GM23248 (cell line): ENCODE data around the gene SLC2A13. TPM values are rescaled to one million over a fixed set of nuclear protein-coding genes. Genes with fewer than 3 reads are reported as not detected.

ENCODE experiments used
- DNase-seq: peaks from one replicate; pipeline ENCODE4 v3.0.0-alpha.2; 2015
- H2AFZ ChIP-seq: fragments of 200-600 bp; sonication (generic); 2 replicates; pipeline ENCODE4 v1.6.1; 2016; ENCODE audit warnings: antibody characterized with exemption
- H3F3A ChIP-seq: fragments of 200-600 bp; sonication (generic); 2 replicates; pipeline ENCODE4 v1.6.1; 2016; ENCODE audit warnings: mild to moderate bottlenecking, antibody characterized with exemption, mixed run types; ENCODE audit not compliant: insufficient read depth
- H3K27ac ChIP-seq: fragments of 200-600 bp; sonication (generic); 2 replicates; pipeline ENCODE4 v1.5.1; 2016; ENCODE audit warnings: mild to moderate bottlenecking
- H3K27me3 ChIP-seq: fragments of 200-600 bp; sonication (generic); replicated peaks from 2 replicates; pipeline ENCODE4 v1.6.1; 2016; ENCODE audit warnings: mild to moderate bottlenecking; ENCODE audit not compliant: insufficient read depth
- H3K36me3 ChIP-seq: fragments of 200-600 bp; sonication (generic); 2 replicates; pipeline ENCODE4 v1.6.1; 2016; ENCODE audit warnings: low read depth, mild to moderate bottlenecking
- H3K4me1 ChIP-seq: fragments of 200-600 bp; sonication (generic); 2 replicates; pipeline ENCODE4 v1.6.1; 2016; ENCODE audit warnings: mild to moderate bottlenecking; ENCODE audit not compliant: insufficient read depth
- H3K4me2 ChIP-seq: fragments of 200-600 bp; sonication (generic); one replicate; pipeline ENCODE4 v1.6.1; 2016; ENCODE audit warnings: mild to moderate bottlenecking; ENCODE audit not compliant: unreplicated experiment
- H3K4me3 ChIP-seq: fragments of 200-600 bp; sonication (generic); 2 replicates; pipeline ENCODE4 v1.5.1; 2016; ENCODE audit warnings: mild to moderate bottlenecking
- H3K79me2 ChIP-seq: fragments of 200-600 bp; sonication (generic); 2 replicates; pipeline ENCODE4 v1.6.1; 2016; ENCODE audit warnings: mild to moderate bottlenecking; ENCODE audit not compliant: insufficient read depth
- H3K9ac ChIP-seq: fragments of 200-600 bp; sonication (generic); 2 replicates; pipeline ENCODE4 v1.6.1; 2016; ENCODE audit warnings: mild to moderate bottlenecking
- H3K9me2 ChIP-seq: fragments of 200-600 bp; sonication (generic); 2 replicates; pipeline ENCODE4 v1.6.1; 2016; ENCODE audit warnings: mixed run types, mild to moderate bottlenecking, moderate library complexity; ENCODE audit not compliant: insufficient read depth
- H3K9me3 ChIP-seq: fragments of 200-600 bp; sonication (generic); one replicate; pipeline ENCODE4 v1.6.1; 2017; ENCODE audit warnings: low read depth
- H4K20me1 ChIP-seq: fragments of 200-600 bp; sonication (generic); 2 replicates; pipeline ENCODE4 v1.6.0; 2016; ENCODE audit not compliant: insufficient read depth
- EZH2 ChIP-seq: fragments of 200-600 bp; sonication (generic); IDR thresholded peaks from 2 replicates; pipeline ENCODE4 v1.6.1; 2018; ENCODE audit warnings: antibody characterized with exemption, mild to moderate bottlenecking; ENCODE audit not compliant: insufficient read depth, poor library complexity, severe bottlenecking
- EZH2phosphoT487 ChIP-seq: fragments of 200-600 bp; sonication (generic); IDR thresholded peaks from 2 replicates; pipeline ENCODE4 v1.6.1; 2018; ENCODE audit warnings: antibody characterized with exemption, moderate library complexity, mild to moderate bottlenecking, low read depth; ENCODE audit not compliant: insufficient read depth
- whole genome bisulfite sequencing, 2 experiments: methylation state at CpG; one replicate each; pipeline ENCODE4 v1.1.6; 2015 to 2017; ENCODE audit warnings: low lambda C conversion rate in 2 of 2, low coverage in 1 of 2; ENCODE audit errors: missing lambda C conversion rate in 2 of 2; 5-methylcytosine and 5-hydroxymethylcytosine counted together
- in situ Hi-C: fragments of 300-500 bp; cut with MboI; formaldehyde crosslinking; loops from 2 replicates; pipeline ENCODE4 v1.15.0; 2020
- polyA plus RNA-seq: library from polyadenylated mRNA; unstranded; fragments of >200 nt; fragmentation: Nextera tagmentation; extraction: Ambion mirVana; gene quantifications from 2 replicates; pipeline ENCODE4 v1.2.1, GENCODE V29; 2016
- total RNA-seq: library from RNA; depleted of rRNA; stranded (reverse); fragments of >200 nt; shearing (Covaris generic); gene quantifications from 2 replicates; pipeline ENCODE4 v1.2.3, GENCODE V29; 2014

The SLC2A13 gene
- total and polyA plus RNA-seq, 2 experiments from 2014 or later = 3.3 to 9.2 TPM

DNA sequence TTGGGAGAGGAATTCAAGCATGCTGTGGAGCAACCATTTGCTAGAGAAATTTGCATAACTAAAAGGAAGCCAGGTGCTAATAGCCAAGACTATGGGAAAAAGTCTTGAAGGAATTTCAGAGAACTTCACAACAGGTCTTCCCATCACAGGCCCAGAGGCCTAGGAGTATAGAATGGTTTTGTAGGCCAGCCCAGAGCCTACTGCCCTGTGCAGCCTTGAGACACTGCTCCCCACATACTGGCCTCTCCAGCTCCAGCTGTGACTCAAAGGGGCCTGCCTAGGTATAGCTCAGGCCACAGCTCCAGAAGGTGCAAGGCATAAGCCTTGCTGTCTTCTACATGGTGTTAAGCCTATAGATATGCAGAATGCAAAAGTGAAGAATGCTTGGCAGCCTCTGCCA lies 227.1 kb downstream of the SLC2A13 start:
- no peak overlapping the region for H2AFZ ChIP-seq
- H3K4me3 ChIP-seq = no peak overlapping the region
- H3K27ac ChIP-seq = no peak overlapping the region
- no peak for DNase-seq
- H3K27me3 ChIP-seq = no peaks in the 10 kb centered on the region
- no peak overlapping the region for H3K4me2 ChIP-seq
- H3K4me1 ChIP-seq = no peaks in the 10 kb centered on the region
- H3K9me2 ChIP-seq = no peaks in the 10 kb centered on the region
- no peaks in the 10 kb centered on the region for H3K9me3 ChIP-seq
- H3K36me3 ChIP-seq = no peaks in the 10 kb centered on the region
- no peaks in the 10 kb centered on the region for H4K20me1 ChIP-seq
- in situ Hi-C loops = no loop called here
- no peaks in the 10 kb centered on the region for H3F3A ChIP-seq
- H3K9ac ChIP-seq = no peak overlapping the region
- TF ChIP-seq EZH2 (no peak), EZH2phosphoT487 (no peak)
- no peaks in the 10 kb centered on the region for H3K79me2 ChIP-seq

DNA sequence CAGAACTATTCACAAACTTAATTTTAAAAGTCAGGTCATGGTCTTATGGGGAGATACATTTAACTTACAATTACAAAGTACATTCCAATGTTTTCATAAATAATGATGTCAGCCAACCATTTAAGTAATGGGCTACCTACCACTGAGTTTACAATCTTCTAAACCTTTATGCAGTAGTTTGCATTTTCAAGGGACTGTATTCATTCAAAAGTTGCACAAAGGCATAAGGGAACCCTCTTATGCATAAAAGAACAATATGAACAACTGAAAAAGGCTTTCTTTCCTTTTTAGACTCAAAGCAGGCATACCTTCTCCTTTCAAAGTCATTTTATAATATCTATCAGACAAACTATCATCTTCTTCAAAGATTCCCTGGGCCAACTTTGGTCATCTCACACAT lies 230.2 kb downstream of the SLC2A13 start:
- Histone ChIP-seq H2AFZ (no peak overlapping the region), H3K27me3 (no peaks in the 10 kb centered on the region), H3K4me1 (no peaks in the 10 kb centered on the region), H3K27ac (no peak overlapping the region), H3K9ac (no peak overlapping the region), H3K4me2 (no peak overlapping the region), H3F3A (peaks cover 3% of the 10 kb centered on the region; the same call in 1 of the 2 replicates), H3K9me3 (no peaks in the 10 kb centered on the region), H3K9me2 (no peaks in the 10 kb centered on the region), H4K20me1 (no peaks in the 10 kb centered on the region), H3K4me3 (no peak overlapping the region), H3K79me2 (no peaks in the 10 kb centered on the region), H3K36me3 (no peaks in the 10 kb centered on the region)
- TF ChIP-seq EZH2 = no peak
- TF ChIP-seq EZH2phosphoT487 = no peak
- in situ Hi-C loops = no loop called here
- no peak for DNase-seq

DNA sequence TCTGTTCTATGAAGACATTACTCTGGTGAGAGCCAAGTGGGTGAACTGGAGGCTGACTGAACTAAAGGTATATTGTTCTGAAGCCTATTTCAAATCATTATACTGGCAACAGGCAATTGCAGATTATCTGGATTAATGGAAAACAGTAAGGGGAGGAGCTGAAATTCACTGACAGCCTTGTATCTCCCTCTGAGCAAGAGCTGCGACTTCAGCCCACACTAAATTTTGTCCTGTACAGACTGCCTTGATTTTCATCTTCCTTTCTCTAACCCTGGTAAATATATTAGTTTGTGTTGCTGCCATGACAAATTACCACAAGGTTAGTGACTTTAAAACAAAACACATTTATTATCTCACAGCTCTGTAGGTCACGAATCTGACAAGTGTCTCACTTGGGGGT lies 231.1 kb downstream of the SLC2A13 start:
- H3K36me3 ChIP-seq = no peaks in the 10 kb centered on the region
- no peak overlapping the region for H3K27ac ChIP-seq
- no peaks in the 10 kb centered on the region for H3K4me1 ChIP-seq
- no peak overlapping the region for H3K9ac ChIP-seq
- TF ChIP-seq EZH2phosphoT487 (no peak), EZH2 (no peak)
- no peaks in the 10 kb centered on the region for H3K27me3 ChIP-seq
- in situ Hi-C loops = no loop called here
- no peaks in the 10 kb centered on the region for H3K9me3 ChIP-seq
- no peak overlapping the region for H3K4me2 ChIP-seq
- peaks cover 3% of the 10 kb centered on the region; the same call in 1 of the 2 replicates for H3F3A ChIP-seq
- no peak overlapping the region for H3K4me3 ChIP-seq
- DNase-seq = no peak
- no peaks in the 10 kb centered on the region for H4K20me1 ChIP-seq
- no peaks in the 10 kb centered on the region for H3K79me2 ChIP-seq
- no peaks in the 10 kb centered on the region for H3K9me2 ChIP-seq
- no peak overlapping the region for H2AFZ ChIP-seq
- WGBS, 2 experiments = 83 to 86% methylated on average over 2 of the region's 2 CpGs

DNA sequence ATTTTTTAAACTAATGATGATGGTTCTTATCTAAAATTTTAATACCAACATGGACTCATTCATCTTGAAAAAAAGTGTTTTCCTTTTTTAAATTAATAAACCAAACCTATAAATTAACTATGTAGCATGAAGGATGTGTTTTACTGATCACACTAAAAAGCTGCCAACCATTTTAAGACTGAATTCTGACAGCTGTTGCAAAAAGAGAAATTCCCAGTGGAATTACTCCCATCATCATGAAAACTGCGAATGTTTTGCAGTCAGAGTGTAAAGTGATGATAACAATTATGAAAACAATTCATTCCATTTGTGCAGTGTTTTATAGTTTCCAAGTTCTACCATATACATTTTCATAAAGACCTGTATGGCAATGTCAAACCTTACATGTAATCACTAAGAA lies 232.8 kb downstream of the SLC2A13 start:
- Histone ChIP-seq H3K36me3 (no peaks in the 10 kb centered on the region), H3K4me3 (no peak overlapping the region), H3K27me3 (no peaks in the 10 kb centered on the region), H3K9me3 (no peaks in the 10 kb centered on the region), H3K9ac (no peak overlapping the region), H3K4me2 (no peak overlapping the region), H3K79me2 (no peaks in the 10 kb centered on the region), H3K9me2 (no peaks in the 10 kb centered on the region), H3K27ac (no peak overlapping the region), H4K20me1 (no peaks in the 10 kb centered on the region), H2AFZ (no peak overlapping the region), H3F3A (peaks cover 3% of the 10 kb centered on the region; the same call in 1 of the 2 replicates), H3K4me1 (no peaks in the 10 kb centered on the region)
- 13 to 28% methylated on average over 1 of the region's 1 CpG for WGBS, 2 experiments
- no peak for DNase-seq
- in situ Hi-C loops = no loop called here
- TF ChIP-seq EZH2 (no peak), EZH2phosphoT487 (no peak)

DNA sequence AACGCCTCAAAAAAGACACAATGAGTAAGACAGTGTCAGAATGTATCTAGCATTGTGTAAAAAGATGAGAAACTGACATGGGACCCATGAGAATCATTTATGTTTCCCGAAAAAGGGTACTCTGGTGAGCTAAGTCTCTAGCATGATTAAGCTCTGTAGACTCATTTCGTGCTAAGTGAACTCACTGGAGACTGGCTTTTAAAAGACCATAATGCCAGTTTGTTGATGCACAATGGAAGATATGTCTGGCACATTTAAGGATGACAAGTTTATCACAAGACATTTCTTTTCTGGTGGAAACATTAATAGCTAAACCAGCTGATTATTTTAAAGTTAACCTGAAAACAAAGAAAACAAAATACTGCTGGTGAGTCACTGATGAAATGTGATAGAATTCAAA lies 233.5 kb downstream of the SLC2A13 start:
- Histone ChIP-seq H3K36me3 (no peaks in the 10 kb centered on the region), H3K4me2 (no peak overlapping the region), H4K20me1 (no peaks in the 10 kb centered on the region), H3K4me3 (no peak overlapping the region), H3K9me3 (no peaks in the 10 kb centered on the region), H3K79me2 (no peaks in the 10 kb centered on the region), H2AFZ (no peak overlapping the region), H3F3A (peaks cover 3% of the 10 kb centered on the region; the same call in 1 of the 2 replicates), H3K9ac (no peak overlapping the region), H3K9me2 (no peaks in the 10 kb centered on the region), H3K4me1 (no peaks in the 10 kb centered on the region), H3K27ac (no peak overlapping the region), H3K27me3 (no peaks in the 10 kb centered on the region)
- in situ Hi-C loops = no loop called here
- peak; percentile 25 for DNase-seq
- TF ChIP-seq EZH2phosphoT487 (no peak), EZH2 (no peak)
- 68 to 72% methylated on average over 3 of the region's 3 CpGs for WGBS, 2 experiments
